GM23338 (cell line): ENCODE measurements around the gene RNH1. TPM values are rescaled to one million over a fixed set of nuclear protein-coding genes. Genes with fewer than 3 reads are reported as not detected.

Experiments
- ATAC-seq: fragments of 200-7000 bp; cut with Tn5 transposase; 3 replicates; pipeline ENCODE4 v1.9.1; 2020
- DNase-seq: peaks from one replicate; pipeline ENCODE4 v3.0.0-alpha.2; 2015; ENCODE audit warnings: low spot score
- H2AFZ ChIP-seq: fragments of 200-600 bp; sonication (generic); 2 replicates; pipeline ENCODE4 v1.8.0; 2016; ENCODE audit warnings: antibody characterized with exemption, mild to moderate bottlenecking, moderate library complexity
- H3F3A ChIP-seq: fragments of 200-600 bp; sonication (generic); replicated peaks from 2 replicates; pipeline ENCODE4 v1.8.0; 2017; ENCODE audit warnings: antibody characterized with exemption, mixed run types, low read depth
- H3K27ac ChIP-seq: fragments of 200-600 bp; sonication (generic); 2 replicates; pipeline ENCODE4 v1.6.1; 2016; ENCODE audit warnings: low read depth
- H3K27me3 ChIP-seq: fragments of 200-600 bp; sonication (generic); 2 replicates; pipeline ENCODE4 v1.8.0; 2016; ENCODE audit warnings: mild to moderate bottlenecking, mixed run types, moderate library complexity; ENCODE audit not compliant: insufficient read depth
- H3K36me3 ChIP-seq: fragments of 200-600 bp; sonication (generic); 2 replicates; pipeline ENCODE4 v1.8.0; 2016; ENCODE audit warnings: mild to moderate bottlenecking; ENCODE audit not compliant: insufficient read depth
- H3K4me1 ChIP-seq: fragments of 200-600 bp; sonication (generic); 2 replicates; pipeline ENCODE4 v1.8.0; 2016; ENCODE audit warnings: mild to moderate bottlenecking, moderate library complexity; ENCODE audit not compliant: insufficient read depth
- H3K4me2 ChIP-seq: fragments of 200-600 bp; sonication (generic); 2 replicates; pipeline ENCODE4 v1.7.1; 2017; ENCODE audit warnings: mixed run types
- H3K4me3 ChIP-seq: fragments of 200-600 bp; sonication (generic); 2 replicates; pipeline ENCODE4 v1.6.1; 2016; ENCODE audit warnings: mixed run types
- H3K79me2 ChIP-seq: fragments of 200-600 bp; sonication (generic); replicated peaks from 2 replicates; pipeline ENCODE4 v1.8.0; 2017; ENCODE audit warnings: mild to moderate bottlenecking; ENCODE audit not compliant: insufficient read depth
- H3K9me2 ChIP-seq: fragments of 200-600 bp; sonication (generic); 2 replicates; pipeline ENCODE4 v1.8.0; 2017; ENCODE audit not compliant: insufficient read depth
- H4K20me1 ChIP-seq: fragments of 200-600 bp; sonication (generic); replicated peaks from 2 replicates; pipeline ENCODE4 v1.8.0; 2017; ENCODE audit warnings: mild to moderate bottlenecking; ENCODE audit not compliant: insufficient read depth
- H3K27ac Mint-ChIP-seq: 2 replicates; pipeline ENCODE4 v1.8.0; 2020; ENCODE audit warnings: inconsistent platforms, mild to moderate bottlenecking, moderate library complexity, mixed read lengths
- H3K27me3 Mint-ChIP-seq: 3 replicates; pipeline ENCODE4 v1.8.0; 2022; ENCODE audit warnings: low read depth, mild to moderate bottlenecking, moderate library complexity, mixed read lengths, inconsistent platforms; ENCODE audit not compliant: insufficient read depth, poor library complexity
- H3K36me3 Mint-ChIP-seq: 3 replicates; pipeline ENCODE4 v1.8.0; 2021; ENCODE audit warnings: low read depth, mild to moderate bottlenecking, inconsistent platforms, moderate library complexity, mixed read lengths
- H3K4me1 Mint-ChIP-seq: 3 replicates; pipeline ENCODE4 v1.8.0; 2020; ENCODE audit warnings: mild to moderate bottlenecking, inconsistent platforms, mixed read lengths
- H3K4me3 Mint-ChIP-seq: 3 replicates; pipeline ENCODE4 v1.8.0; 2021; ENCODE audit warnings: moderate library complexity, mild to moderate bottlenecking, inconsistent platforms, mixed read lengths
- H3K9me3 Mint-ChIP-seq: 3 replicates; pipeline ENCODE4 v1.8.0; 2020; ENCODE audit warnings: moderate library complexity, mild to moderate bottlenecking, inconsistent platforms, mixed read lengths
- CREB1 ChIP-seq: fragments of 250-450 bp; sonication (Bioruptor Pico); IDR thresholded peaks from 2 replicates; pipeline ENCODE4 v1.5.0; 2020; ENCODE audit warnings: low read depth, mild to moderate bottlenecking, moderate library complexity
- CTCF ChIP-seq, 2 experiments: fragments of 200-600 bp in 1 of 2; sonication (generic) in 1 of 2; conservative IDR thresholded peaks; 2 replicates each; pipeline versions ENCODE4 v1.5.1 to v1.6.1; 2016 to 2017; ENCODE audit warnings: antibody characterized with exemption in 2 of 2, low read depth in 2 of 2, mild to moderate bottlenecking in 2 of 2, moderate library complexity in 1 of 2
- EZH2 ChIP-seq: fragments of 200-600 bp; sonication (generic); IDR thresholded peaks from one replicate; pipeline ENCODE4 v1.8.0; 2017; ENCODE audit warnings: antibody characterized with exemption, mild to moderate bottlenecking, low read depth; ENCODE audit not compliant: unreplicated experiment
- EZH2phosphoT487 ChIP-seq: fragments of 200-600 bp; sonication (generic); IDR thresholded peaks from one replicate; pipeline ENCODE4 v1.8.1; 2018; ENCODE audit warnings: antibody characterized with exemption; ENCODE audit not compliant: unreplicated experiment
- JUNB ChIP-seq: IDR thresholded peaks from one replicate; pipeline ENCODE4 v1.6.1; 2016; ENCODE audit warnings: antibody characterized with exemption; ENCODE audit not compliant: unreplicated experiment
- NANOG ChIP-seq: IDR thresholded peaks from 2 replicates; pipeline ENCODE4 v1.6.1; 2016; ENCODE audit warnings: antibody characterized with exemption, borderline replicate concordance
- POLR2AphosphoS5 ChIP-seq: IDR thresholded peaks from 2 replicates; pipeline ENCODE4 v1.6.1; 2016; ENCODE audit warnings: antibody characterized with exemption, low read depth
- REST ChIP-seq: IDR thresholded peaks from one replicate; pipeline ENCODE4 v1.6.1; 2018; ENCODE audit warnings: antibody characterized with exemption; ENCODE audit not compliant: unreplicated experiment
- ZNF114 ChIP-seq: fragments of 250-450 bp; sonication (Bioruptor Pico); IDR thresholded peaks from 2 replicates; pipeline ENCODE4 v1.5.0; 2020; ENCODE audit warnings: mild to moderate bottlenecking, moderate library complexity
- ZNF331 ChIP-seq: fragments of 250-450 bp; sonication (Bioruptor Pico); IDR thresholded peaks from 2 replicates; pipeline ENCODE4 v1.5.0; 2020; ENCODE audit warnings: low read depth, mild to moderate bottlenecking, moderate library complexity
- polyA plus RNA-seq: library from polyadenylated mRNA; unstranded; fragments of >200 nt; fragmentation: Nextera tagmentation; extraction: Ambion mirVana; gene quantifications from 2 replicates; pipeline ENCODE4 v1.2.1, GENCODE V29; 2016
- total RNA-seq: library from RNA; depleted of rRNA; stranded (reverse); fragments of >200 nt; shearing (Covaris generic); gene quantifications from 2 replicates; pipeline ENCODE4 v1.2.3, GENCODE V29; 2014
- TF ChIP-seq, protein P1 (sequence below): IDR thresholded peaks from 2 replicates; pipeline ENCODE4 v1.6.1; 2016; ENCODE audit warnings: antibody characterized with exemption
- TF ChIP-seq, protein P2 (sequence below): fragments of 250-450 bp; sonication (Bioruptor Pico); IDR thresholded peaks from 2 replicates; pipeline ENCODE4 v1.5.0; 2020; ENCODE audit warnings: mild to moderate bottlenecking, moderate library complexity

RNH1 gene
- total and polyA plus RNA-seq, 2 experiments from 2014 or later = 33.3 to 56.3 TPM

GRCh38 chr11:497565-498296 is 9.3 kb downstream of the RNH1 start:
- Histone ChIP-seq H3K4me1 (no peaks in the 10 kb centered on the region), H3K36me3 (no peaks in the 10 kb centered on the region), H3K27ac (no peak overlapping the region), H3K4me3 (no peak overlapping the region), H2AFZ (no peak overlapping the region), H4K20me1 (no peaks in the 10 kb centered on the region), H3K4me2 (no peak overlapping the region), H3K79me2 (no peaks in the 10 kb centered on the region), H3K9me2 (no peaks in the 10 kb centered on the region), H3F3A (0 out of 2 replicates have a peak, but pooled peaks cover 8% of the 10 kb centered on the region), H3K27me3 (no peaks in the 10 kb centered on the region)
- no peak overlapping the region for H3K27ac Mint-ChIP-seq
- peaks cover 21% of the 10 kb centered on the region for H3K9me3 Mint-ChIP-seq
- no peak overlapping the region; the same call in 2 of the 3 replicates for H3K4me3 Mint-ChIP-seq
- H3K36me3 Mint-ChIP-seq = peaks cover 54% of the 10 kb centered on the region
- peaks cover 28% of the 10 kb centered on the region for H3K27me3 Mint-ChIP-seq
- H3K4me1 Mint-ChIP-seq = no peaks in the 10 kb centered on the region; the same call in 2 of the 3 replicates
- no peak for TF ChIP-seq ZNF331 (CRISPR knock-in tag)
- TF ChIP-seq, protein P1, sequence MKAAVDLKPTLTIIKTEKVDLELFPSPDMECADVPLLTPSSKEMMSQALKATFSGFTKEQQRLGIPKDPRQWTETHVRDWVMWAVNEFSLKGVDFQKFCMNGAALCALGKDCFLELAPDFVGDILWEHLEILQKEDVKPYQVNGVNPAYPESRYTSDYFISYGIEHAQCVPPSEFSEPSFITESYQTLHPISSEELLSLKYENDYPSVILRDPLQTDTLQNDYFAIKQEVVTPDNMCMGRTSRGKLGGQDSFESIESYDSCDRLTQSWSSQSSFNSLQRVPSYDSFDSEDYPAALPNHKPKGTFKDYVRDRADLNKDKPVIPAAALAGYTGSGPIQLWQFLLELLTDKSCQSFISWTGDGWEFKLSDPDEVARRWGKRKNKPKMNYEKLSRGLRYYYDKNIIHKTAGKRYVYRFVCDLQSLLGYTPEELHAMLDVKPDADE = no peak
- TF ChIP-seq EZH2 = no peak
- no peak for TF ChIP-seq NANOG
- no peak for TF ChIP-seq JUNB
- TF ChIP-seq, protein P2, sequence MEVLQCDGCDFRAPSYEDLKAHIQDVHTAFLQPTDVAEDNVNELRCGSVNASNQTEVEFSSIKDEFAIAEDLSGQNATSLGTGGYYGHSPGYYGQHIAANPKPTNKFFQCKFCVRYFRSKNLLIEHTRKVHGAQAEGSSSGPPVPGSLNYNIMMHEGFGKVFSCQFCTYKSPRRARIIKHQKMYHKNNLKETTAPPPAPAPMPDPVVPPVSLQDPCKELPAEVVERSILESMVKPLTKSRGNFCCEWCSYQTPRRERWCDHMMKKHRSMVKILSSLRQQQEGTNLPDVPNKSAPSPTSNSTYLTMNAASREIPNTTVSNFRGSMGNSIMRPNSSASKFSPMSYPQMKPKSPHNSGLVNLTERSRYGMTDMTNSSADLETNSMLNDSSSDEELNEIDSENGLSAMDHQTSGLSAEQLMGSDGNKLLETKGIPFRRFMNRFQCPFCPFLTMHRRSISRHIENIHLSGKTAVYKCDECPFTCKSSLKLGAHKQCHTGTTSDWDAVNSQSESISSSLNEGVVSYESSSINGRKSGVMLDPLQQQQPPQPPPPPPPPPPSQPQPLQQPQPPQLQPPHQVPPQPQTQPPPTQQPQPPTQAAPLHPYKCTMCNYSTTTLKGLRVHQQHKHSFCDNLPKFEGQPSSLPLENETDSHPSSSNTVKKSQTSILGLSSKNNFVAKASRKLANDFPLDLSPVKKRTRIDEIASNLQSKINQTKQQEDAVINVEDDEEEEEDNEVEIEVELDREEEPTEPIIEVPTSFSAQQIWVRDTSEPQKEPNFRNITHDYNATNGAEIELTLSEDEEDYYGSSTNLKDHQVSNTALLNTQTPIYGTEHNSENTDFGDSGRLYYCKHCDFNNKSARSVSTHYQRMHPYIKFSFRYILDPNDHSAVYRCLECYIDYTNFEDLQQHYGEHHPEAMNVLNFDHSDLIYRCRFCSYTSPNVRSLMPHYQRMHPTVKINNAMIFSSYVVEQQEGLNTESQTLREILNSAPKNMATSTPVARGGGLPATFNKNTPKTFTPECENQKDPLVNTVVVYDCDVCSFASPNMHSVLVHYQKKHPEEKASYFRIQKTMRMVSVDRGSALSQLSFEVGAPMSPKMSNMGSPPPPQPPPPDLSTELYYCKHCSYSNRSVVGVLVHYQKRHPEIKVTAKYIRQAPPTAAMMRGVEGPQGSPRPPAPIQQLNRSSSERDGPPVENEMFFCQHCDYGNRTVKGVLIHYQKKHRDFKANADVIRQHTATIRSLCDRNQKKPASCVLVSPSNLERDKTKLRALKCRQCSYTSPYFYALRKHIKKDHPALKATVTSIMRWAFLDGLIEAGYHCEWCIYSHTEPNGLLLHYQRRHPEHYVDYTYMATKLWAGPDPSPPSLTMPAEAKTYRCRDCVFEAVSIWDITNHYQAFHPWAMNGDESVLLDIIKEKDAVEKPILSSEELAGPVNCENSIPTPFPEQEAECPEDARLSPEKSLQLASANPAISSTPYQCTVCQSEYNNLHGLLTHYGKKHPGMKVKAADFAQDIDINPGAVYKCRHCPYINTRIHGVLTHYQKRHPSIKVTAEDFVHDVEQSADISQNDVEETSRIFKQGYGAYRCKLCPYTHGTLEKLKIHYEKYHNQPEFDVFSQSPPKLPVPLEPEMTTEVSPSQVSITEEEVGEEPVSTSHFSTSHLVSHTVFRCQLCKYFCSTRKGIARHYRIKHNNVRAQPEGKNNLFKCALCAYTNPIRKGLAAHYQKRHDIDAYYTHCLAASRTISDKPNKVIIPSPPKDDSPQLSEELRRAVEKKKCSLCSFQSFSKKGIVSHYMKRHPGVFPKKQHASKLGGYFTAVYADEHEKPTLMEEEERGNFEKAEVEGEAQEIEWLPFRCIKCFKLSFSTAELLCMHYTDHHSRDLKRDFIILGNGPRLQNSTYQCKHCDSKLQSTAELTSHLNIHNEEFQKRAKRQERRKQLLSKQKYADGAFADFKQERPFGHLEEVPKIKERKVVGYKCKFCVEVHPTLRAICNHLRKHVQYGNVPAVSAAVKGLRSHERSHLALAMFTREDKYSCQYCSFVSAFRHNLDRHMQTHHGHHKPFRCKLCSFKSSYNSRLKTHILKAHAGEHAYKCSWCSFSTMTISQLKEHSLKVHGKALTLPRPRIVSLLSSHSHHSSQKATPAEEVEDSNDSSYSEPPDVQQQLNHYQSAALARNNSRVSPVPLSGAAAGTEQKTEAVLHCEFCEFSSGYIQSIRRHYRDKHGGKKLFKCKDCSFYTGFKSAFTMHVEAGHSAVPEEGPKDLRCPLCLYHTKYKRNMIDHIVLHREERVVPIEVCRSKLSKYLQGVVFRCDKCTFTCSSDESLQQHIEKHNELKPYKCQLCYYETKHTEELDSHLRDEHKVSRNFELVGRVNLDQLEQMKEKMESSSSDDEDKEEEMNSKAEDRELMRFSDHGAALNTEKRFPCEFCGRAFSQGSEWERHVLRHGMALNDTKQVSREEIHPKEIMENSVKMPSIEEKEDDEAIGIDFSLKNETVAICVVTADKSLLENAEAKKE (CRISPR knock-in tag) = no peak
- TF ChIP-seq EZH2phosphoT487 = no peak
- no peak for TF ChIP-seq POLR2AphosphoS5
- no peak for TF ChIP-seq CTCF (conservative IDR thresholded peaks at IDR 0.05; ENCODE audit: low read depth in 2 of 2)
- TF ChIP-seq ZNF114 = no peak
- TF ChIP-seq CREB1 (CRISPR knock-in tag) = no peak
- TF ChIP-seq REST = no peak
- ATAC-seq (no peak), DNase-seq (no peak)
